ENCODE results near the gene ZNF44. TPM values are rescaled to one million over a fixed set of nuclear protein-coding genes. Genes with fewer than 3 reads are reported as not detected.

ZNF44 gene
- total and polyA plus RNA-seq, 2 of the 13 experiments (the other 11 are each of a cell fraction or from before 2014, with no cell fraction given): 6.9 to 15.7 TPM

DNA sequence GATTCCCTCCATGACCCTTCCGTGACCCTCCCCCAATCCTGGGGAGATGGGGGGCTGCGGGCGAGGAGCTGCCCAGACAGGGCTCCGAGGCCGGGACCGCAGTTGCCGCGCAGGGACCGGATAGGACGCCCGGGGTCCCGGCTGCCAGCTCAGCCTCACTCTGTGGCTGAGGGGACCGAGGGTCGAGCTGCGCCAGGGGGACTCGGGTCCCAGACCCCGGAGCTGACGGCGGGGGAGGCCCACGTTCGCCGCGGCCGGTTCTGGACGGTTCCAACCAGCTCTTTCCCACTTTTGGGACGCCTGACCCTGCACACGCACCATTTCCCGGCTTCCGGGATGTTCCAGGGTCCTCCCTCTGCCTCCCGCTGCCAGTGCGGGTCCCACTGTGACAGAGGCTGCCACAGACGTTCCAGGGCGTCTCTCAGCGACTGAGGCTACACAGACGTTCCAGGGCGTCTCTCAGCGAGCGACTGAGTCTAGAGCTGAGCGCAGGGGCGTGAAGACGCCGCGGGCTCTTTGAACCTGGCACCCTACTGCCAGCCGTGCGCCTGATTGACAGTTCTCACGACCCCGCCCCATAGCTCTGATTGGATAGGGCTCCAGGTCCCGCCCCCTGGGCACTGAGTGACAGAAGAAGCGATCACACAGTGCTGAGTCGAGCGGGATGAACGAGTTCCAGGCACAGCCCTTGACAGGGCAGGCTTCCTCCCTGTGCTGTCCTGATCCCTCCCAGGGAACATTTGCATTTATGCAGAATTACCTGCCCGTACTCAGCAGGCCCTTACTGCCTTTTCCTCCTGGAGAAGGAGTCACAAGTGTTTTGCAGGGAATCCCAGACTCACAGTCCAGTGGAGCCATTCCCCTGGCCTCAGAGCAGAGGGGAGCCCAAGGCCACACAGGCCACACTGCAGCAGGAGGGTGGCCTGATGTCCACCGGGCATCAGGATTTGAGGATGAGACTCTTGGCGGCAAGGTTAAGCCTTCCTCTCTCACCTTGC, 38.8 kb upstream of the ZNF44 start, which contains the start of gene ZNF563 (continued):
- TF ChIP-seq, protein P1, sequence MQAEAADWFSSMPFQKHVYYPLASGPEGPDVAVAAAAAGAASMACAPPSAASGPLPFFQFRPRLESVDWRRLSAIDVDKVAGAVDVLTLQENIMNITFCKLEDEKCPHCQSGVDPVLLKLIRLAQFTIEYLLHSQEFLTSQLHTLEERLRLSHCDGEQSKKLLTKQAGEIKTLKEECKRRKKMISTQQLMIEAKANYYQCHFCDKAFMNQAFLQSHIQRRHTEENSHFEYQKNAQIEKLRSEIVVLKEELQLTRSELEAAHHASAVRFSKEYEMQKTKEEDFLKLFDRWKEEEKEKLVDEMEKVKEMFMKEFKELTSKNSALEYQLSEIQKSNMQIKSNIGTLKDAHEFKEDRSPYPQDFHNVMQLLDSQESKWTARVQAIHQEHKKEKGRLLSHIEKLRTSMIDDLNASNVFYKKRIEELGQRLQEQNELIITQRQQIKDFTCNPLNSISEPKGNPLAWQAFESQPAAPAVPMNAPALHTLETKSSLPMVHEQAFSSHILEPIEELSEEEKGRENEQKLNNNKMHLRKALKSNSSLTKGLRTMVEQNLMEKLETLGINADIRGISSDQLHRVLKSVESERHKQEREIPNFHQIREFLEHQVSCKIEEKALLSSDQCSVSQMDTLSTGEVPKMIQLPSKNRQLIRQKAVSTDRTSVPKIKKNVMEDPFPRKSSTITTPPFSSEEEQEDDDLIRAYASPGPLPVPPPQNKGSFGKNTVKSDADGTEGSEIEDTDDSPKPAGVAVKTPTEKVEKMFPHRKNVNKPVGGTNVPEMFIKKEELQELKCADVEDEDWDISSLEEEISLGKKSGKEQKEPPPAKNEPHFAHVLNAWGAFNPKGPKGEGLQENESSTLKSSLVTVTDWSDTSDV (CRISPR knock-in tag; IDR thresholded peaks at IDR 0.05): no peak
- TF ChIP-seq ZNF232 (CRISPR knock-in tag; IDR thresholded peaks at IDR 0.05; ENCODE audit: borderline replicate concordance) (0 out of 2 replicates have a peak, but pooled peaks have one; percentile 33), SALL1 (CRISPR knock-in tag; IDR thresholded peaks at IDR 0.05) (peak; percentile 80; the same call in 1 of the 2 replicates), HNRNPUL1 (IDR thresholded peaks at IDR 0.05; ENCODE audit: low read depth, low read length) (no peak), ZNF629 (CRISPR knock-in tag; conservative IDR thresholded peaks at IDR 0.05) (no peak), HOXD1 (CRISPR knock-in tag; IDR thresholded peaks at IDR 0.05) (no peak; the same call in 1 of the 2 replicates), NR1H2 (CRISPR knock-in tag; IDR thresholded peaks at IDR 0.05; ENCODE audit: borderline replicate concordance, low read depth) (0 out of 2 replicates have a peak, but pooled peaks have one; percentile 44), ZNF496 (CRISPR knock-in tag; IDR thresholded peaks at IDR 0.05; ENCODE audit: insufficient replicate concordance) (no peak), HDAC1 (CRISPR knock-in tag; IDR thresholded peaks at IDR 0.05) (peak; percentile 76), TBX2 (CRISPR knock-in tag; IDR thresholded peaks at IDR 0.05; ENCODE audit: borderline replicate concordance) (peak; percentile 95; the same call in 1 of the 2 replicates), ZNF337 (CRISPR knock-in tag; IDR thresholded peaks at IDR 0.05; ENCODE audit: borderline replicate concordance, low read depth) (no peak; the same call in 1 of the 2 replicates), ZNF816 (CRISPR knock-in tag; IDR thresholded peaks at IDR 0.05; ENCODE audit: borderline replicate concordance) (no peak), EHMT2 (IDR thresholded peaks at IDR 0.05; ENCODE audit: borderline replicate concordance, low read depth, low read length) (no peak), TEAD2 (CRISPR knock-in tag; IDR thresholded peaks at IDR 0.05) (no peak), ZNF382 (CRISPR knock-in tag; IDR thresholded peaks at IDR 0.05; ENCODE audit: borderline replicate concordance) (no peak), KLF15 (CRISPR knock-in tag; IDR thresholded peaks at IDR 0.05; ENCODE audit: borderline replicate concordance) (no peak; the same call in 1 of the 2 replicates), ZFP1 (CRISPR knock-in tag; IDR thresholded peaks at IDR 0.05) (no peak), ZNF335 (CRISPR knock-in tag; IDR thresholded peaks at IDR 0.05) (peak; percentile 55; the same call in 1 of the 2 replicates), REL (CRISPR knock-in tag; conservative IDR thresholded peaks at IDR 0.05) (no peak)
- TF ChIP-seq, protein P2, sequence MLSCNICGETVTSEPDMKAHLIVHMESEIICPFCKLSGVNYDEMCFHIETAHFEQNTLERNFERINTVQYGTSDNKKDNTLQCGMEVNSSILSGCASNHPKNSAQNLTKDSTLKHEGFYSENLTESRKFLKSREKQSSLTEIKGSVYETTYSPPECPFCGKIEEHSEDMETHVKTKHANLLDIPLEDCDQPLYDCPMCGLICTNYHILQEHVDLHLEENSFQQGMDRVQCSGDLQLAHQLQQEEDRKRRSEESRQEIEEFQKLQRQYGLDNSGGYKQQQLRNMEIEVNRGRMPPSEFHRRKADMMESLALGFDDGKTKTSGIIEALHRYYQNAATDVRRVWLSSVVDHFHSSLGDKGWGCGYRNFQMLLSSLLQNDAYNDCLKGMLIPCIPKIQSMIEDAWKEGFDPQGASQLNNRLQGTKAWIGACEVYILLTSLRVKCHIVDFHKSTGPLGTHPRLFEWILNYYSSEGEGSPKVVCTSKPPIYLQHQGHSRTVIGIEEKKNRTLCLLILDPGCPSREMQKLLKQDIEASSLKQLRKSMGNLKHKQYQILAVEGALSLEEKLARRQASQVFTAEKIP (CRISPR knock-in tag; IDR thresholded peaks at IDR 0.05; ENCODE audit: borderline replicate concordance): no peak

Measured in HepG2 (cell line).